ENCODE measurements around the gene PLXNA2.

Gene PLXNA2

GRCh38 chr1:208160259-208160819 lies 83.8 kb downstream of the PLXNA2 start:
- DNase-seq = no peak

GRCh38 chr1:208159555-208160258 lies 84.5 kb downstream of the PLXNA2 start:
- DNase-seq = peak; percentile 29

GRCh38 chr1:208158640-208159554 lies 85.3 kb downstream of the PLXNA2 start:
- DNase-seq = peak; percentile 68

- no peak for DNase-seq
Observed at GRCh38 chr1:208157769-208158168, 86.4 kb downstream of the PLXNA2 start.

GRCh38 chr1:208156741-208157140 lies 87.4 kb downstream of the PLXNA2 start:
- DNase-seq = no peak

GRCh38 chr1:208156310-208156709 lies 87.9 kb downstream of the PLXNA2 start:
- no peak for DNase-seq

- no peak for DNase-seq
Observed at GRCh38 chr1:208154679-208155642, 89.2 kb downstream of the PLXNA2 start.

GRCh38 chr1:208154040-208154439 lies 90.1 kb downstream of the PLXNA2 start:
- DNase-seq = no peak

- DNase-seq = no peak
Observed at GRCh38 chr1:208153386-208153785, 90.8 kb downstream of the PLXNA2 start.

- no peak for DNase-seq
Observed at GRCh38 chr1:208151728-208152598, 92.2 kb downstream of the PLXNA2 start.

GRCh38 chr1:208150833-208151458 lies 93.2 kb downstream of the PLXNA2 start:
- no peak for DNase-seq

- peak; percentile 20 for DNase-seq
Observed at GRCh38 chr1:208149776-208150514, 94.2 kb downstream of the PLXNA2 start.

- DNase-seq = no peak
Observed at GRCh38 chr1:208149213-208149612, 95.0 kb downstream of the PLXNA2 start.

GRCh38 chr1:208148380-208148779 lies 95.8 kb downstream of the PLXNA2 start:
- peak; percentile 20 for DNase-seq

GRCh38 chr1:208146650-208147049 lies 97.5 kb downstream of the PLXNA2 start:
- no peak for DNase-seq

GRCh38 chr1:208145167-208145566 lies 99.0 kb downstream of the PLXNA2 start:
- DNase-seq = peak; percentile 68

GRCh38 chr1:208142590-208143382 lies 101.4 kb downstream of the PLXNA2 start:
- DNase-seq = peak; percentile 52

GRCh38 chr1:208141610-208142192 lies 102.5 kb downstream of the PLXNA2 start:
- DNase-seq = peak; percentile 94
